Measurements from ENCODE around the gene STKLD1. TPM values are rescaled to one million over a fixed set of nuclear protein-coding genes. Genes with fewer than 3 reads are reported as not detected.

STKLD1 gene
- total RNA-seq, 2 experiments from 2014 or later: 0.59 to 1.0 TPM

DNA sequence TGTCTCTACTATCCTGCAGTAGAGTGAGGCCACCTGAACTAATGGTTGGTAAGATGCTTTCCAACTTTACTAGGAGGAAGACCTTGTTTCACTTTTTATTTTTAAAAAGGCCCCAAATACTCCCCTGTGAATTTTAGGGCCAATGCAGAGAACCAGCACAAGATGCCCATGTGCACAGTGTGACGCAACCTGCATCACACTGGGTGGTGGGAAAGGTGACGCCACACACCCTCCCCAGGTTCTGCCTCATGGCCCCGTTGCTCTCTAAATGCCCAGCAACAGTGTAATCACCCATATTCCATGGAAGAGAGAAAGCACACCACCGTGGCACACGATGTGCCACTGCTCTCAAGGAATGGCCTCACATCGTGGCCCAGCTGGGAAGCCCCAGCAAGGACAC is 6.7 kb upstream of the STKLD1 start:
- TF ChIP-seq, protein P1, sequence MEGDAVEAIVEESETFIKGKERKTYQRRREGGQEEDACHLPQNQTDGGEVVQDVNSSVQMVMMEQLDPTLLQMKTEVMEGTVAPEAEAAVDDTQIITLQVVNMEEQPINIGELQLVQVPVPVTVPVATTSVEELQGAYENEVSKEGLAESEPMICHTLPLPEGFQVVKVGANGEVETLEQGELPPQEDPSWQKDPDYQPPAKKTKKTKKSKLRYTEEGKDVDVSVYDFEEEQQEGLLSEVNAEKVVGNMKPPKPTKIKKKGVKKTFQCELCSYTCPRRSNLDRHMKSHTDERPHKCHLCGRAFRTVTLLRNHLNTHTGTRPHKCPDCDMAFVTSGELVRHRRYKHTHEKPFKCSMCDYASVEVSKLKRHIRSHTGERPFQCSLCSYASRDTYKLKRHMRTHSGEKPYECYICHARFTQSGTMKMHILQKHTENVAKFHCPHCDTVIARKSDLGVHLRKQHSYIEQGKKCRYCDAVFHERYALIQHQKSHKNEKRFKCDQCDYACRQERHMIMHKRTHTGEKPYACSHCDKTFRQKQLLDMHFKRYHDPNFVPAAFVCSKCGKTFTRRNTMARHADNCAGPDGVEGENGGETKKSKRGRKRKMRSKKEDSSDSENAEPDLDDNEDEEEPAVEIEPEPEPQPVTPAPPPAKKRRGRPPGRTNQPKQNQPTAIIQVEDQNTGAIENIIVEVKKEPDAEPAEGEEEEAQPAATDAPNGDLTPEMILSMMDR (IDR thresholded peaks at IDR 0.05): no peak
- POLR2A ChIA-PET: interaction anchor here (3.4 to 8.7 kb wide), 2 partner anchors 12 to 21 kb away, joined by 31 to 109 read pairs; partner anchors contain the start of genes MED22, RPL7A, SURF1 and SURF2
- H3K36me3 Mint-ChIP-seq (ENCODE audit: low read depth): peaks cover 64% of the 10 kb centered on the region
- Histone ChIP-seq H3K27me3 (ENCODE audit: control insufficient read depth in 1 of 2, insufficient read depth in 2 of 2, low read length in 2 of 2) (no peaks in the 10 kb centered on the region), H3K27ac (ENCODE audit: low read depth in 1 of 2, low read length in 2 of 2) (peak overlapping the region in 1 of 2 donors; percentile 79), H3K36me3 (ENCODE audit: insufficient read depth, low read length) (peaks cover 60% of the 10 kb centered on the region), H3K9me3 (ENCODE audit: control insufficient read depth in 1 of 2, insufficient read depth in 1 of 2, low read length in 2 of 2) (no peaks in the 10 kb centered on the region), H3K4me3 (ENCODE audit: low read length) (no peak overlapping the region), H3K4me1 (ENCODE audit: insufficient read depth, low read length) (peaks cover 82% of the 10 kb centered on the region)
- H3K4me1 Mint-ChIP-seq (ENCODE audit: low read depth): peaks cover 65% of the 10 kb centered on the region
- intact Hi-C loops (cut with DNase I, micrococcal nuclease): no loop called here
- CTCF ChIA-PET: interaction anchor here (0.9 kb wide), 1 partner anchor 13 kb away, joined by 3 read pairs; the partner anchor contains the start of genes SURF1 and SURF2
- ATAC-seq (ENCODE audit: poor library complexity) (no peak), DNase-seq (peak in 1 of 14 experiments; percentile 27)
- no peaks in the 10 kb centered on the region for H3K9me3 Mint-ChIP-seq
- H3K4me3 Mint-ChIP-seq: peak overlapping the region; percentile 31
- H3K27ac Mint-ChIP-seq: peak overlapping the region; percentile 94
- no peaks in the 10 kb centered on the region for H3K27me3 Mint-ChIP-seq

GRCh38 chr9:133369933-133370332 is 6.2 kb upstream of the STKLD1 start:
- H3K27me3 ChIP-seq (ENCODE audit: control insufficient read depth in 1 of 2, insufficient read depth in 2 of 2, low read length in 2 of 2): no peaks in the 10 kb centered on the region
- no peaks in the 10 kb centered on the region for H3K9me3 ChIP-seq (ENCODE audit: control insufficient read depth in 1 of 2, insufficient read depth in 1 of 2, low read length in 2 of 2)
- Mint-ChIP-seq H3K4me3 (peak overlapping the region; percentile 72), H3K36me3 (ENCODE audit: low read depth) (peaks cover 64% of the 10 kb centered on the region), H3K4me1 (ENCODE audit: low read depth) (peaks cover 70% of the 10 kb centered on the region), H3K9me3 (no peaks in the 10 kb centered on the region), H3K27ac (peak overlapping the region; percentile 94), H3K27me3 (no peaks in the 10 kb centered on the region)
- peak in 1 of 14 experiments; percentile 26 for DNase-seq
- POLR2A ChIA-PET: interaction anchor here (3.4 to 8.7 kb wide), 2 partner anchors 12 to 21 kb away, joined by 31 to 109 read pairs; partner anchors contain the start of genes MED22, RPL7A, SURF1 and SURF2
- ATAC-seq (ENCODE audit: poor library complexity): no peak
- peak overlapping the region; percentile 40 for H3K4me3 ChIP-seq (ENCODE audit: low read length)
- TF ChIP-seq, protein P1 (IDR thresholded peaks at IDR 0.05): no peak
- intact Hi-C loops (cut with DNase I, micrococcal nuclease): loop anchor here (2.0 kb wide), 3 partner anchors 13 to 183 kb away; partner anchors contain the start of genes SURF1 (in 2 of the 2), SURF2 (in 2 of the 2) and SURF6 (in 1 of the 2)
- peaks cover 57% of the 10 kb centered on the region for H3K36me3 ChIP-seq (ENCODE audit: insufficient read depth, low read length)
- peak overlapping the region; percentile 79 to 88 for H3K27ac ChIP-seq (ENCODE audit: low read depth in 1 of 2, low read length in 2 of 2)
- peaks cover 86% of the 10 kb centered on the region for H3K4me1 ChIP-seq (ENCODE audit: insufficient read depth, low read length)
- CTCF ChIA-PET: interaction anchor here (0.9 kb wide), 1 partner anchor 14 kb away, joined by 3 read pairs; the partner anchor contains the start of genes SURF1 and SURF2

DNA sequence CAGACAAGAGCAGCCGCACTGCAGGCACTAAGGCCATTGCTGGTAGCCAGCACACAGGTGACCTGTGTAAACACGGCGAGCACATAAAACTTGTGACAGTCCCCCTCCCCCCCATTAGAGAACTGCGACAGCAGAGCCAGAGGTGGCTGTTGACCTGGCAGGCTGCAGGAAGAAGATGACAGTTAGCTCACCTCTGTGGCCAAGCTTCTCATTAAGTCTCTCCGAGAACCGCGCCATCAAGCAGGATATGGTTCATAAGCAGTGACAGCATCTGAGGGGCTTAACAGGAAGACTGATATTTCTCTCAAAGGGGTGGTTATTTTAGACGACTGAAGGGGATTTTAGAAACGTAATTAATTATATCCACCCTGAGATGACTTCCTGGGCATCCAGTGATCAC is 5.5 kb upstream of the STKLD1 start:
- TF ChIP-seq, protein P1 (IDR thresholded peaks at IDR 0.05): no peak
- DNase-seq (peak in 10 of 14 experiments; percentile 24 to 88 (median 50)), ATAC-seq (ENCODE audit: poor library complexity) (peak; percentile 48)
- H3K4me1 Mint-ChIP-seq (ENCODE audit: low read depth): peaks cover 70% of the 10 kb centered on the region
- no peaks in the 10 kb centered on the region for H3K9me3 Mint-ChIP-seq
- H3K27me3 ChIP-seq (ENCODE audit: control insufficient read depth in 1 of 2, insufficient read depth in 2 of 2, low read length in 2 of 2): no peaks in the 10 kb centered on the region
- peaks cover 89% of the 10 kb centered on the region for H3K4me1 ChIP-seq (ENCODE audit: insufficient read depth, low read length)
- H3K9me3 ChIP-seq (ENCODE audit: control insufficient read depth in 1 of 2, insufficient read depth in 1 of 2, low read length in 2 of 2): no peaks in the 10 kb centered on the region
- peak overlapping the region; percentile 40 for H3K4me3 ChIP-seq (ENCODE audit: low read length)
- peak overlapping the region; percentile 79 to 88 for H3K27ac ChIP-seq (ENCODE audit: low read depth in 1 of 2, low read length in 2 of 2)
- H3K36me3 Mint-ChIP-seq (ENCODE audit: low read depth): peaks cover 59% of the 10 kb centered on the region
- ChIA-PET POLR2A (interaction anchor here (0.6 to 8.7 kb wide), 12 partner anchors 8 to 237 kb away, joined by 3 to 109 read pairs (median 4); partner anchors contain the start of genes MED22, RPL7A, SLC2A6 and SURF1), CTCF (interaction anchor here (1.0 to 1.8 kb wide), 8 partner anchors 11 to 340 kb away, joined by 3 to 19 read pairs (median 7); partner anchors contain the start of genes GTF3C5, MED22, RPL7A and SURF1)
- peak overlapping the region; percentile 72 for H3K4me3 Mint-ChIP-seq
- H3K27me3 Mint-ChIP-seq: no peaks in the 10 kb centered on the region
- intact Hi-C loops (cut with DNase I, micrococcal nuclease): loop anchor here (1.0 to 2.0 kb wide), 4 partner anchors 14 to 184 kb away; partner anchors contain the start of genes SURF1 (in 2 of the 2), SURF2 (in 2 of the 2), MED22 (in 1 of the 2) and RPL7A (in 1 of the 2)
- peak overlapping the region; percentile 94 for H3K27ac Mint-ChIP-seq
- H3K36me3 ChIP-seq (ENCODE audit: insufficient read depth, low read length): peaks cover 49% of the 10 kb centered on the region
